Stimulated activated naive CD4-positive, alpha-beta T cell treated with Interleukin-2 at 50 U/mL for 16 hours (primary cell): ENCODE results near the gene SCEL.

Experiments
- DNase-seq: peaks from one replicate; lab custom pipeline; 2025; lab: John Stamatoyannopoulos, UW

SCEL gene

GRCh38 chr13:77521194-77521593 is 14.3 kb upstream of the SCEL start:
- no peak for DNase-seq

- DNase-seq, result no peak
Observed at GRCh38 chr13:77521595-77522367, 13.7 kb upstream of the SCEL start.

- DNase-seq, result no peak
Observed at GRCh38 chr13:77522444-77522843, 13.1 kb upstream of the SCEL start.

GRCh38 chr13:77523386-77523785 is 12.1 kb upstream of the SCEL start:
- DNase-seq, result no peak

DNA sequence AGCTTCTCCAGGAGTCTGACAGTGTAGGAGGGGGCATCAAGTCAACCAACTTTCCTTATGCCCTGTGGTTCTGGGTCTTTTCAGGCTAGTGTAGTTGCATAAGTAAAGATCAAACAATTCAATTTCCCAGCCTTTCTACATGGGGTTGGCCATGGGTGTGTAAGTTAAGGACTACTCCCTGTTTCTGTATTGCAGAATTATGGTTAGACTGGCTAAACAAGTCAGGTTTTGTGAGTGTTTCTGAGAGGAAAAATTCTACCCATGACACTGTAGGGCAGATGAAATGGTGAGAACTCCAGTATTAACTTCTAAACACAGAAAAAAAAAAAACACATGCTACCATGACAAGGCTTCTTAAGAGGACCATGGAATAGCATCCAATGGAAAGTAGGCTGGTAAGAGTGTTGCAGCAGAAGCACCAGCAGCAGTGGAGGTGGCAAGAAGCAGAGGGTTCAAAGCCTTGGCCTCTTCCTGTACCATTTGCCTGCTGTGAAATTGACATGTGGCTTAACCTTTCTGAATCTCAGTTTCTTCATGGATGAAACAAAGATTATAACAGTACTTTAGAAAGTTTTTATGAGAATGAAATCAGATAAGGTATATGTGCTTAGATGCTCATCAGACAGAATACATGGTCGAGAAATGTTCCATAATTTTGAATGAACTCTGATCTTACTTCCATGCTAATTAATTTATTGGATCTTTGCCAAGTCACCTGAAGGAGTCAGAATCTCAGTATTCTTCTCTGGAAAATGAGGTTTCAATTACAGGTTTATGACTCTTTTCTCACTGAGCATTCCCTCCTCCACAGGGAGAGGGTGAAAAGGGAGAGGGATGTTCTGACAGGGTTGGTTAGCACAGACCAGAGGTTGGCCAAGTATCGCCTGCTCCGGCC is 11.4 kb upstream of the SCEL start:
- DNase-seq, result no peak

- no peak for DNase-seq
Observed at GRCh38 chr13:77528414-77528813, 7.1 kb upstream of the SCEL start.

DNA sequence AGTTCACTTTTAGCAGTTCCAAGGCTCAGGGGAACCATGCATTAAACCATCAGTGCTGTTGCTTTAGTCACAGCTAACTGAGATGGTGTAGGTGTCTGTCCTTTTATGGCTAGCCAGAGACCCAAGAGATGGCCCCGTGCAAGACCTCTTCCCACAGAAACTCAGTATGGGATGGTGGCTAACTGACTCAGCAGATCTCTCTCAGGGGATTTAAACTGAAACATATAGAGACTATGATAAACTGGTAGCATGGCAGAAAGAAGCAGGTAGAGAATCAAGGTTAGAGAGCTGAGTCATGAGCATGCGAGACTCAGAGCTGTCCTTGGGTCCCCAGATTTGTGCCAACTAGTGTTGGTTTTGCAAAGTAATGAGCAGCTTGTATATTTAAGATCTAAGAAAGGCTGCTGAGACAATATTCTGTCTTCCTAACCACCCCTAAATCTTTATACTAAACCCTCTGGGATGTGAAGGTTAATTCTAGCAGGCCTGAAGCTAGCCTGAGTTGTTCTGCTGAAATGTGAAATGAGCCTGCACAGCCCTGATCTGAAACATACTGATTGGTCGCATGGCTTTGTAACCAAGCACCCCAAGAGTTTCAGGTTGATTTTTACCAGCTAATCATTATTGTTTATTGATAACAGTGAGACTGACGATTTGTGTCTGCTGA is 6.5 kb upstream of the SCEL start:
- DNase-seq, result no peak

- no peak for DNase-seq
Observed at GRCh38 chr13:77529501-77529840, 6.0 kb upstream of the SCEL start.

- DNase-seq, result no peak
Observed at GRCh38 chr13:77530875-77531274, 4.6 kb upstream of the SCEL start.

DNA sequence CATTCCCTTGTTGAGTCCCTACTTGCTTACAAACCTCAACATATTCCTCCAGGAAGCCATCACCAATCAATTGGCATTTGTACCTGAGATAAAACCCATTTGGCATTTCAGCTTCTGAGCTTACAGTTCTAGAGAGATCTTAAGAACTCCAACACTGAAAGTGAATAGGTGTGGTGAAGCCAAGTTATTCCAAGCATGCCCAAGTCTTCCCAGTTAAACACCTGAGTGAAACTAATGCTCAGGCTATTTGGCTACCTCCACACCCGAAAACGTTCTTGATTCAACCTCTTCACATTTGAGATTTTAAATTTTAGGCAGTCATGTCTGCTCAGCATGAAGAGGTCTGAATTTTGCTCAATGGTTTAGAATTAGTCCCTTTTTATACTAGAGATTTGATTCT is 2.5 kb upstream of the SCEL start:
- DNase-seq, result no peak

GRCh38 chr13:77533875-77534788 is 1.4 kb upstream of the SCEL start:
- DNase-seq, result no peak

GRCh38 chr13:77536358-77536757 is 852 bp downstream of the SCEL start:
- no peak for DNase-seq

- DNase-seq, result no peak
Observed at GRCh38 chr13:77537289-77537919, 1.9 kb downstream of the SCEL start.

DNA sequence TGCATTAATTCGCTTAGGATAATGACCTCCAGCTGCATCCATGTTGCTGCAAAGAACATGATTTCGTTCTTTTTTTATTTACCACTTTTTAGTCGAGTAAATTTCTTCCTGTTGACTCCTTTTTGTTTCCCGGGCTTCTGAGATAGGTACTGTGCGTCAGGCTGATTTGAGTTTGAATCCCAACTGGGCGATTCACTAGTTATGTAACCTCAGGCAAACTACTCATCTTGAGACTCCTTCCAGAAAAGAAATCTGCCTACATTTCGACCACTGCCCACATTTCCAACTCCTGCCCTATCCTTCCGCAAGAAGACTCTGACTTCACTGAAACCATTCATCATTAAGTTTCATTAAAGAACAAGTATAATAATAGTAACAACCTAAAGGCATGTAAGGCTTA is 8.2 kb downstream of the SCEL start:
- no peak for DNase-seq

- DNase-seq, result no peak
Observed at GRCh38 chr13:77544355-77544754, 8.8 kb downstream of the SCEL start.

DNA sequence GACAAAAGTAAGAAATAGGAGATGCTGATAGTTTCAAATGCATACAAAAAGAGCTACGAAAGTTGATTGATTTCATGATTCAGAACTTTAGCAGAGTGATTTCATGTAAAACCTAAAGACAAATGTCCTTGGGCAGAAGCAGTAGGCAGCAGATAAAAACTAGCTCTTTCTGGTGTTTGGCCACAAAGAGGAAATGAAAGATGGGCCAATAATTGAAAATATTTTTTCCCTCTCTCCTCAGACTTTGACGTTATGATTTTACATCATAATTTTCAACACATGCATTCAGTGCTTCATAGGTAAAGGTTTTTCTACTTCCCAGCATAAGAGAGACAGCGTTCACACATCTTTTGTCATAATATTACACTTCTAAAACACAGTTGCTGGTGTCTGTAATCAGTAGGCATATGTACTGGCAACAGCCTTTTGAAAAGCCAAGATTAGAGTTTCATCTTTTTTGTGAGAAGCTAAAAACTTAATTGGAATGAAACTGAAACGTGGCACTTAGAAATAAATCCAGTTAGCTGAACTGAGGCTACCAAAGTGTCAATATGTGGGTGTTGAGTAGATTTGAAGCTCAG is 9.3 kb downstream of the SCEL start:
- no peak for DNase-seq

DNA sequence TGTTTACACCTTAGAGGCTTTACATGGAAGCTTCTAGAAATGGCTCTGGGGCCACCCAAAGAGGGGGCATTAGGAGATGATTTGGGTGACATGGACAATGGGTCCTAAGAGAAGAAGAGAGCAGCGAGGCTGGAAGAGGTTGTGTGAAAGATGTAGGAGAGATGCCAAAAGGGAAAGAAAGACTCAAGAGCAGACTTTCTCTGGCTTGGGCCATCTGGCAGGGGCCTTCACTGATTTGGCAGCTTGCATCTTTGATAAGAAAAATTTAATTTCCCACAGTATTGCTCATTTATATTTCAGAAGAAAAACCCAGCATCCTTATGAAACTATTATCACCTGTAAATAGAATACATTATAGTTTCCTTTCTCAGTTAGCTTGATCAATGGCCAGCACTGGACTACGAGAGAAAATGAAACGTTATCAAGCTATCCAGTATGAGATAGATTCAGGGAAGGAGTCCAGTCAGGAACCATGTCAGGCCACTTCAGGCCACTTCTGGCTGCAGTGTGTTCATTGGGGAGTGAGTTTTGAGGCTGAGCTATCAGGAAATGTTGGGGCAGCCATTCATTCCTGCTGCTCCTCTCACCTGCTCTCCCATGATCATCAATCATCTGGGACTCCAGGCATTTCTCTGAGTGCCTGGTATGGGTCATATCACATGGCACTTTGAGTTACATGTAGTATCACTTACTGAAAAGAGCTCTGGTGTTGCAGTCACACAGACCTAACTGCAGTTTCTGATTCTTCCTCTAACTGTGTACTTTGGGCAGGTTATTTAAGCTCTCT is 10.3 kb downstream of the SCEL start:
- no peak for DNase-seq

DNA sequence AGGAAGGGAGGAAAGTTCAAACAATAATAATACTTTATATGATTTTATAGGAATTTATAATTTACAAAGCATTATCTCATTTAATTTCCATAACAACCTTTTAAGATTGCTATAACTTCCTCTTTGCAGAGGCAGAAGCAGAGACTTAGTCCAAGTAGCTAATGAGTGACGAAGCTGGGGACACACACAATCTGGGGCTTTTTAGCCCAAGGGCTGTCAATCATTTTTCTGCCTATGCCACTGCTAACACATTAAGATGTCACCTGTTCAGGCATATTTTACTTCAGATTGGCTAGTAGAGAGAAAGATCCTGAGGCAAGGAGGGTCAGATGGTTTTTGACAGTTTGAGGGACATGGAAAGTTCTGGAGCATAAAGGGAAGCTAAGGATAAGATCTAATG is 12.6 kb downstream of the SCEL start:
- DNase-seq, result no peak

DNA sequence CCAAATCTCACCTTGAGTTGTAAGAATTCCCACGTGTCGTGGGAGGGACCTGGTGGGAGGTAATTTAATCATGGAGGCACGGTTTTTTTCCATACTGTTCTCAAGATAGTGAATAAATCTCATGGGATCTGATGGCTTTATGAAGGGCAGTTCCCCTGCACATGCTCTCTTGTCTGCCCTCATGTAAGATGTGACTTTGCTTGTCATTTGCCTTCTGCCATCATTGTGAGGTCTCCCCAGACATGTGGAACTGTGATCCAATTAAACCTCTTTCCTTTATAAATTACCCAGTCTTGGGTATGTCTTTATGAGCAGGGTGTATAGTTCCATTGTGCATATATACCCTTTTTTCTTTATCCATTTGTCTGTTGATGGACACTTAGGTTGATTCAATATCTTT is 13.1 kb downstream of the SCEL start:
- no peak for DNase-seq

DNA sequence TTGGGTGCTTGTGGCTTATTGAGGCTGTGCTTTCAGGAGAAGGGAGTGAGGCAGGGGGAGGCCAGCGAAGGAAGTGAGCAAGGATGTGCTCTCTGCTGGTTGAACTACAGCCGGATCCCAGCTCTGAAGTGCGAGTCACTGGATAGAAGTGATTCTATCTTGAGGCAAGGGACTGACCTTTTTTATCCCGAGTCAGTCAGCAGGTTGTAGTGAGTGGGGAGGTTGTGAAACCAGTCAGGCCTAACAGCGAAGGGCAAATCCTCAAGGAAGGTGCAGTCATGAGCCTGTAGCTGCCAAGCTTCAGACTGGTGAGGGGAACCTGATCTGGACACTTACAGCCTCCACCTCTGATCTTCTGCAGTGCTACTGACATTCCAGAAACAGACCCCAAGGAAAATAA is 18.6 kb downstream of the SCEL start:
- DNase-seq, result no peak
